NCI-H1694 (cell line): ENCODE results near the gene CCDC171.
"Not testable (repeated sequence)": the region's sequence is repeated elsewhere in the genome, so short reads cannot be mapped to it uniquely, and the experiment has no call there.

ENCODE experiments used
- DNase-seq: peaks from one replicate; lab custom pipeline; 2025; lab: John Stamatoyannopoulos, UW

Gene CCDC171

GRCh38 chr9:15763371-15763770 is 210.5 kb downstream of the CCDC171 start:
- no peak for DNase-seq

GRCh38 chr9:15764131-15764530 is 211.3 kb downstream of the CCDC171 start:
- no peak for DNase-seq

GRCh38 chr9:15769547-15769946 is 216.7 kb downstream of the CCDC171 start:
- DNase-seq, result no peak

- DNase-seq, result no peak
Measured at GRCh38 chr9:15778861-15779260, 226.0 kb downstream of the CCDC171 start.

GRCh38 chr9:15782106-15782505 is 229.3 kb downstream of the CCDC171 start:
- DNase-seq, result no peak

GRCh38 chr9:15785584-15785983 is 232.7 kb downstream of the CCDC171 start:
- no peak for DNase-seq

GRCh38 chr9:15786616-15787015 is 233.8 kb downstream of the CCDC171 start:
- no peak for DNase-seq

- not testable (repeated sequence) for DNase-seq
Measured at GRCh38 chr9:15810219-15810899, 257.5 kb downstream of the CCDC171 start.

GRCh38 chr9:15813076-15813475 is 260.2 kb downstream of the CCDC171 start:
- DNase-seq, result no peak

- DNase-seq, result no peak
Measured at GRCh38 chr9:15824310-15824709, 271.5 kb downstream of the CCDC171 start.

- no peak for DNase-seq
Measured at GRCh38 chr9:15831384-15831783, 278.5 kb downstream of the CCDC171 start.

- no peak for DNase-seq
Measured at GRCh38 chr9:15834541-15834940, 281.7 kb downstream of the CCDC171 start.

- peak; percentile 31 for DNase-seq
Measured at GRCh38 chr9:15837079-15837679, 284.3 kb downstream of the CCDC171 start.

GRCh38 chr9:15842051-15842450 is 289.2 kb downstream of the CCDC171 start:
- no peak for DNase-seq

GRCh38 chr9:15843316-15843715 is 290.5 kb downstream of the CCDC171 start:
- no peak for DNase-seq

GRCh38 chr9:15843931-15844330 is 291.1 kb downstream of the CCDC171 start:
- DNase-seq, result no peak

GRCh38 chr9:15846611-15847010 is 293.8 kb downstream of the CCDC171 start:
- DNase-seq, result no peak

- DNase-seq, result no peak
Measured at GRCh38 chr9:15849871-15850270, 297.0 kb downstream of the CCDC171 start.

GRCh38 chr9:15851766-15852165 is 298.9 kb downstream of the CCDC171 start:
- DNase-seq, result no peak

- DNase-seq, result no peak
Measured at GRCh38 chr9:15856591-15856990, 303.7 kb downstream of the CCDC171 start.

GRCh38 chr9:15867334-15867733 is 314.5 kb downstream of the CCDC171 start:
- no peak for DNase-seq

GRCh38 chr9:15867988-15868387 is 315.1 kb downstream of the CCDC171 start:
- DNase-seq, result peak; percentile 33

GRCh38 chr9:15873573-15874177 is 320.8 kb downstream of the CCDC171 start:
- peak; percentile 32 for DNase-seq
